Panc1 (cell line): ENCODE measurements around the gene ADGRF5. TPM values are rescaled to one million over a fixed set of nuclear protein-coding genes. Genes with fewer than 3 reads are reported as not detected.
"Not testable (repeated sequence)": the region's sequence is repeated elsewhere in the genome, so short reads cannot be mapped to it uniquely, and the experiment has no call there.

Experiments
- ATAC-seq: fragments of 200-7000 bp; cut with Tn5 transposase; 2 replicates; pipeline ENCODE4 v1.9.1; 2020; ENCODE audit warnings: mild to moderate bottlenecking, moderate library complexity
- BruUV-seq: library from RNA; stranded (reverse); fragments of 400-500 nt; replicated peaks from 2 replicates; lab custom pipeline; 2021; lab: Mats Ljungman, UMichigan
- CTCF ChIA-PET: fragments of 300-600 bp; sonication (Branson Sonifier 250); formaldehyde crosslinking; loops from one replicate; lab custom pipeline; 2022; ENCODE audit warnings: antibody characterized with exemption; lab: Charles Lee
- POLR2A ChIA-PET: fragments of 300-600 bp; sonication (Branson Sonifier 250); formaldehyde crosslinking; loops from one replicate; lab custom pipeline; 2022; ENCODE audit warnings: antibody characterized with exemption; lab: Charles Lee
- DNase-seq: peaks from one replicate; pipeline ENCODE4 v3.0.0-alpha.2; 2010; ENCODE audit warnings: low read depth, low spot score
- H3K27ac ChIP-seq: 2 replicates; pipeline ENCODE4 v1.5.1; 2011; ENCODE audit warnings: mild to moderate bottlenecking, low read length, inconsistent platforms
- H3K27me3 ChIP-seq: fragments of 200-500 bp; sonication (Bioruptor generic); 2 replicates; pipeline ENCODE4 v1.6.0; 2014; ENCODE audit warnings: low read length, inconsistent platforms; ENCODE audit not compliant: control insufficient read depth, insufficient read depth
- H3K36me3 ChIP-seq: fragments of 200-500 bp; sonication (Bioruptor generic); 2 replicates; pipeline ENCODE4 v1.5.1; 2014; ENCODE audit warnings: inconsistent platforms, mild to moderate bottlenecking, low read length, moderate library complexity; ENCODE audit not compliant: control insufficient read depth, insufficient read depth
- H3K4me1 ChIP-seq: 2 replicates; pipeline ENCODE4 v1.5.1; 2011; ENCODE audit warnings: inconsistent platforms, mild to moderate bottlenecking, low read length, moderate library complexity; ENCODE audit not compliant: control insufficient read depth, insufficient read depth
- H3K4me3 ChIP-seq, 2 experiments: 2 replicates each; pipeline ENCODE4 v1.5.1; 2011 to 2012; ENCODE audit warnings: low read depth in 2 of 2, low read length in 2 of 2, mild to moderate bottlenecking in 2 of 2, inconsistent platforms in 1 of 2, moderate library complexity in 1 of 2
- H3K9me3 ChIP-seq: fragments of 200-500 bp; sonication (Bioruptor generic); 2 replicates; pipeline ENCODE4 v1.5.1; 2014; ENCODE audit warnings: low read depth, mild to moderate bottlenecking, inconsistent platforms, low read length, moderate library complexity; ENCODE audit not compliant: control insufficient read depth, insufficient read depth
- CTCF ChIP-seq: fragments of 450-650 bp; IDR thresholded peaks from 2 replicates; pipeline ENCODE4 v1.5.1; 2017; ENCODE audit warnings: mild to moderate bottlenecking
- POLR2AphosphoS5 ChIP-seq: IDR thresholded peaks from 2 replicates; pipeline ENCODE4 v1.6.1; 2012; ENCODE audit warnings: mild to moderate bottlenecking, low read depth, low read length, moderate library complexity
- REST ChIP-seq, 2 experiments: IDR thresholded peaks; 2 replicates each; pipeline ENCODE4 v1.6.1; 2011 to 2012; ENCODE audit warnings: low read depth in 2 of 2, control low read depth in 1 of 2, low read length in 1 of 2, mild to moderate bottlenecking in 1 of 2, moderate library complexity in 1 of 2; ENCODE audit not compliant: insufficient read depth in 1 of 2
- SIN3A ChIP-seq: IDR thresholded peaks from 2 replicates; pipeline ENCODE4 v1.6.1; 2012; ENCODE audit warnings: low read depth, mild to moderate bottlenecking, low read length, moderate library complexity, borderline replicate concordance; ENCODE audit not compliant: insufficient read depth
- TCF7L2 ChIP-seq: IDR thresholded peaks from 2 replicates; pipeline ENCODE4 v1.6.1; 2011; ENCODE audit warnings: mild to moderate bottlenecking, low read depth, low read length, inconsistent platforms
- in situ Hi-C: cut with HindIII; loops from 2 replicates; pipeline ENCODE4 v1.10.0; 2016; ENCODE audit warnings: low sequenced_read_pairs, low pct_unique_long_range_greater_than_20kb
- intact Hi-C: fragments of 100-400 bp; cut with micrococcal nuclease; formaldehyde crosslinking; loops from one replicate; pipeline ENCODE4 v1.10.0; 2022; ENCODE audit not compliant: unreplicated experiment
- total RNA-seq: library from RNA; stranded (reverse); gene quantifications from one replicate; pipeline ENCODE4 v1.2.1, GENCODE V29; 2021; ENCODE audit not compliant: unreplicated experiment

ADGRF5 gene
- total RNA-seq, 1 experiment from 2014 or later = 0.18 TPM

GRCh38 chr6:46834257-46834916 is 87.4 kb downstream of the ADGRF5 start:
- POLR2A ChIA-PET = not testable (repeated sequence)

GRCh38 chr6:46832816-46833215 is 88.9 kb downstream of the ADGRF5 start:
- no peaks in the 10 kb centered on the region; the same call in 1 of the 2 replicates for H3K36me3 ChIP-seq
- no peaks in the 10 kb centered on the region for H3K4me1 ChIP-seq
- no peak for ATAC-seq
- ChIA-PET POLR2A (no interaction called here), CTCF (no interaction called here)
- no peaks in the 10 kb centered on the region for H3K27me3 ChIP-seq
- no peak overlapping the region for H3K27ac ChIP-seq
- in situ Hi-C loops (no loop called here), intact Hi-C loops (no loop called here)
- DNase-seq = no peak
- no peak for TF ChIP-seq SIN3A
- TF ChIP-seq TCF7L2 = no peak
- no peak for TF ChIP-seq POLR2AphosphoS5
- no peak for TF ChIP-seq CTCF
- no peak for TF ChIP-seq REST (IDR thresholded peaks at IDR 0.05; ENCODE audit: insufficient read depth in 1 of 2, low read depth in 2 of 2, low read length in 1 of 2)
- no peaks in the 10 kb centered on the region for H3K9me3 ChIP-seq
- no peak overlapping the region for H3K4me3 ChIP-seq
- BruUV-seq = no TSS peak

More at GRCh38 chr6:46834257-46834916, 87.4 kb downstream of the ADGRF5 start:
- H3K4me1 ChIP-seq, ATAC-seq, BruUV-seq, H3K9me3 ChIP-seq, H3K36me3 ChIP-seq, H3K27ac ChIP-seq, DNase-seq, in situ Hi-C loops, intact Hi-C loops, H3K4me3 ChIP-seq, H3K27me3 ChIP-seq: not testable (repeated sequence)
- CTCF ChIA-PET = interaction anchor here (0.7 kb wide), 1 partner anchor 156 kb away, joined by 3 read pairs; no protein-coding TSS in a partner anchor

GRCh38 chr6:46828939-46829338 is 92.8 kb downstream of the ADGRF5 start:
- Histone ChIP-seq H3K4me3 (no peak overlapping the region), H3K36me3 (no peaks in the 10 kb centered on the region; the same call in 1 of the 2 replicates), H3K27ac (no peak overlapping the region), H3K27me3 (no peaks in the 10 kb centered on the region), H3K4me1 (no peaks in the 10 kb centered on the region), H3K9me3 (no peaks in the 10 kb centered on the region)
- ATAC-seq = no peak
- no peak for DNase-seq
- ChIA-PET POLR2A (no interaction called here), CTCF (no interaction called here)
- intact Hi-C loops (no loop called here), in situ Hi-C loops (no loop called here)
- no TSS peak for BruUV-seq
- no peak for TF ChIP-seq POLR2AphosphoS5
- no peak for TF ChIP-seq REST (IDR thresholded peaks at IDR 0.05; ENCODE audit: insufficient read depth in 1 of 2, low read depth in 2 of 2, low read length in 1 of 2)
- no peak for TF ChIP-seq CTCF
- TF ChIP-seq TCF7L2 = no peak
- TF ChIP-seq SIN3A = no peak
